SK-N-SH (cell line): ENCODE results near the gene TEAD4. TPM values are rescaled to one million over a fixed set of nuclear protein-coding genes. Genes with fewer than 3 reads are reported as not detected.

Experiments
- CTCF ChIA-PET: fragments of 300-600, 350-600 bp; formaldehyde crosslinking; extraction: SDS; loops from one replicate; lab custom pipeline; 2021; lab: Yijun Ruan, JAX
- POLR2A ChIA-PET: fragments of 350-600 bp; sonication (Branson Sonifier 250); formaldehyde crosslinking; extraction: SDS; loops from one replicate; lab custom pipeline; 2020; ENCODE audit warnings: antibody characterized with exemption, inconsistent platforms; lab: Yijun Ruan, JAX
- DNase-seq: peaks from one replicate; pipeline ENCODE4 v3.0.0; 2012
- H2AFZ ChIP-seq: fragments of 200-600 bp; sonication (generic); 2 replicates; pipeline ENCODE4 v1.8.1; 2016; ENCODE audit warnings: antibody characterized with exemption, mild to moderate bottlenecking, low read depth
- H3F3A ChIP-seq: fragments of 200-600 bp; sonication (generic); replicated peaks from 2 replicates; pipeline ENCODE3; 2016; ENCODE audit warnings: antibody characterized with exemption, mild to moderate bottlenecking; ENCODE audit not compliant: insufficient read depth
- H3K27ac ChIP-seq, 2 experiments: fragments of 200-500 bp in 1 of 2; fragments of 200-600 bp in 1 of 2; sonication (Bioruptor generic) in 1 of 2; sonication (generic), shearing (Covaris generic) in 1 of 2; 2 replicates each; pipeline versions ENCODE4 v1.5.1 to v1.6.1; 2014 to 2016; ENCODE audit warnings: low read depth in 2 of 2, inconsistent platforms in 1 of 2, low read length in 1 of 2, mild to moderate bottlenecking in 1 of 2, mixed read lengths in 1 of 2
- H3K27me3 ChIP-seq: fragments of 200-600 bp; sonication (generic), shearing (Covaris generic); 2 replicates; pipeline ENCODE4 v1.6.1; 2016; ENCODE audit warnings: mixed run types; ENCODE audit not compliant: insufficient read depth
- H3K36me3 ChIP-seq, 2 experiments: fragments of 200-500 bp in 1 of 2; fragments of 200-600 bp in 1 of 2; sonication (Bioruptor generic) in 1 of 2; sonication (generic) in 1 of 2; replicated peaks in 1 of 2; 2 replicates each; pipeline versions ENCODE3 to v1.5.1; 2014 to 2016; ENCODE audit warnings: low read length in 1 of 2, mild to moderate bottlenecking in 1 of 2; ENCODE audit not compliant: insufficient read depth in 2 of 2, control insufficient read depth in 1 of 2
- H3K4me1 ChIP-seq, 2 experiments: fragments of 200-500 bp in 1 of 2; fragments of 200-600 bp in 1 of 2; sonication (Bioruptor generic) in 1 of 2; sonication (generic), shearing (Covaris generic) in 1 of 2; 2 replicates each; pipeline versions ENCODE4 v1.5.1 to v1.6.1; 2014 to 2016; ENCODE audit warnings: low read depth in 1 of 2, low read length in 1 of 2, mixed run types in 1 of 2; ENCODE audit not compliant: insufficient read depth in 2 of 2, control insufficient read depth in 1 of 2
- H3K4me2 ChIP-seq: fragments of 200-600 bp; sonication (generic), shearing (Covaris generic); 2 replicates; pipeline ENCODE4 v1.6.1; 2017; ENCODE audit warnings: mixed run types
- H3K4me3 ChIP-seq, 2 experiments: fragments of 200-500 bp in 1 of 2; fragments of 200-600 bp in 1 of 2; sonication (Bioruptor generic) in 1 of 2; sonication (generic), shearing (Covaris generic) in 1 of 2; 2 replicates each; pipeline versions ENCODE4 v1.5.1 to v1.8.1; 2014 to 2016; ENCODE audit warnings: low read depth in 2 of 2, inconsistent platforms in 1 of 2, low read length in 1 of 2, mild to moderate bottlenecking in 1 of 2, mixed read lengths in 1 of 2, moderate library complexity in 1 of 2
- H3K79me2 ChIP-seq: fragments of 200-600 bp; sonication (generic); 2 replicates; pipeline ENCODE4 v1.8.1; 2017; ENCODE audit warnings: mild to moderate bottlenecking; ENCODE audit not compliant: insufficient read depth
- H3K9ac ChIP-seq: fragments of 200-600 bp; sonication (generic); 2 replicates; pipeline ENCODE4 v1.6.1; 2017; ENCODE audit warnings: mixed run types
- H3K9me2 ChIP-seq: fragments of 200-600 bp; sonication (generic); 2 replicates; pipeline ENCODE4 v1.6.1; 2017; ENCODE audit warnings: mixed run types
- H3K9me3 ChIP-seq: fragments of 200-600 bp; sonication (generic); 2 replicates; pipeline ENCODE4 v1.6.1; 2017; ENCODE audit warnings: mixed run types, mild to moderate bottlenecking, moderate library complexity
- H4K20me1 ChIP-seq: fragments of 200-600 bp; sonication (generic); 2 replicates; pipeline ENCODE4 v1.6.1; 2017; ENCODE audit warnings: mild to moderate bottlenecking, mixed run types; ENCODE audit not compliant: insufficient read depth
- ELF1 ChIP-seq: IDR thresholded peaks from 2 replicates; pipeline ENCODE4 v1.4.0; 2012
- EP300 ChIP-seq, 2 experiments: IDR thresholded peaks; 2 replicates each; pipeline versions ENCODE4 v1.4.0 to v1.6.1; 2012; ENCODE audit warnings: borderline replicate concordance in 1 of 2, low read depth in 1 of 2, low read length in 1 of 2
- EZH2phosphoT487 ChIP-seq: fragments of 200-600 bp; sonication (generic); IDR thresholded peaks from 2 replicates; pipeline ENCODE4 v1.6.1; 2017; ENCODE audit warnings: low read depth, mixed run types, mild to moderate bottlenecking, antibody characterized with exemption, moderate library complexity, borderline replicate concordance
- FOSL2 ChIP-seq: IDR thresholded peaks from 2 replicates; pipeline ENCODE4 v1.4.0; 2012; ENCODE audit warnings: low read depth, mild to moderate bottlenecking, moderate library complexity, borderline replicate concordance
- GATA2 ChIP-seq: sonication (generic); formaldehyde crosslinking; IDR thresholded peaks from 2 replicates; pipeline ENCODE4 v1.5.0; 2020; ENCODE audit warnings: mild to moderate bottlenecking, missing genetic modification reagents
- NFIC ChIP-seq: IDR thresholded peaks from 2 replicates; pipeline ENCODE4 v1.4.0; 2012; ENCODE audit warnings: borderline replicate concordance
- NRF1 ChIP-seq: IDR thresholded peaks from 2 replicates; pipeline ENCODE4 v1.6.1; 2012; ENCODE audit warnings: low read depth, mild to moderate bottlenecking, low read length
- RCOR1 ChIP-seq: fragments of 150-350 bp; IDR thresholded peaks from 2 replicates; pipeline ENCODE4 v1.6.1; 2017; ENCODE audit warnings: antibody characterized with exemption, low read length
- RFX5 ChIP-seq: IDR thresholded peaks from 2 replicates; pipeline ENCODE4 v1.6.1; 2012; ENCODE audit warnings: mild to moderate bottlenecking, improper control_type of control experiment, low read length
- TAF1 ChIP-seq: IDR thresholded peaks from 2 replicates; pipeline ENCODE4 v1.6.1; 2012; ENCODE audit warnings: low read depth, mild to moderate bottlenecking, low read length, moderate library complexity, borderline replicate concordance
- TCF12 ChIP-seq: IDR thresholded peaks from 2 replicates; pipeline ENCODE4 v1.4.0; 2012
- TEAD4 ChIP-seq: IDR thresholded peaks from 2 replicates; pipeline ENCODE4 v1.4.0; 2012; ENCODE audit warnings: mild to moderate bottlenecking, borderline replicate concordance; ENCODE audit not compliant: insufficient read depth
- WGBS: methylation state at CpG from one replicate; pipeline ENCODE4 v1.1.6; 2017; ENCODE audit warnings: low lambda C conversion rate; 5-methylcytosine and 5-hydroxymethylcytosine counted together
- polyA plus RNA-seq, 3 experiments: library from polyadenylated mRNA; depleted of rRNA; stranded (reverse); fragments of >200 nt; gene quantifications; 2 replicates each; pipeline ENCODE4 v1.2.3, GENCODE V29; 2012
- TF ChIP-seq, protein P1 (sequence below): IDR thresholded peaks from 2 replicates; pipeline ENCODE4 v1.4.0; 2012; ENCODE audit warnings: low read depth, borderline replicate concordance
- TF ChIP-seq, protein P2 (sequence below): fragments of 200-600 bp; sonication (generic); IDR thresholded peaks from 2 replicates; pipeline ENCODE4 v1.6.1; 2017; ENCODE audit warnings: antibody characterized with exemption, mild to moderate bottlenecking, moderate library complexity

TEAD4 gene
- polyA plus RNA-seq, 1 of the 3 experiments (the other 2 are of a cell fraction): 27.1 TPM

DNA sequence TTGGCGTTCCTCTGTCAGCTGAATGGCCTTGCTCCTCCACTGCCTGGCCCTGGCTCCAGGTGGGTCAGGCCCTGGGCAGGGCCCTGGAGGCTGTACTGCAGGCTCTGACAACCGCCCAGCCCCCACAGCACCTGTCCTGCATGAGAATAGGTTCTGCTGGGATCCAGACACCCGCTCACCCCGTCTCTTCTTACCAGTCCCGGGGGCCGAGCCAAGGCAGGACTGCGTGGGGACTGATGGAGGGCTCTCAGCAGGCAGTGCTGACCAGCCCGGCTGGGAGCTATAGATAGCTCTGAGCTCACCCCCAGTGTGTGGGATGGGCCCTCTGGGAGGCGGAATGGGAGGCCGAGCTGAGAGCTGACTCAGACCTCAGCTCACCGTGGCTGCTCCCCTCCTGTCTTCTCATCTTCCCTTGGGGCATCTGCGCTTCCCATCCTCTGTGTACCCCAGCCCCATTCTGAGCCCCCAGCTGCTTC lies 39.6 kb downstream of the TEAD4 start (continued):
- TF ChIP-seq EZH2phosphoT487: no peak

DNA sequence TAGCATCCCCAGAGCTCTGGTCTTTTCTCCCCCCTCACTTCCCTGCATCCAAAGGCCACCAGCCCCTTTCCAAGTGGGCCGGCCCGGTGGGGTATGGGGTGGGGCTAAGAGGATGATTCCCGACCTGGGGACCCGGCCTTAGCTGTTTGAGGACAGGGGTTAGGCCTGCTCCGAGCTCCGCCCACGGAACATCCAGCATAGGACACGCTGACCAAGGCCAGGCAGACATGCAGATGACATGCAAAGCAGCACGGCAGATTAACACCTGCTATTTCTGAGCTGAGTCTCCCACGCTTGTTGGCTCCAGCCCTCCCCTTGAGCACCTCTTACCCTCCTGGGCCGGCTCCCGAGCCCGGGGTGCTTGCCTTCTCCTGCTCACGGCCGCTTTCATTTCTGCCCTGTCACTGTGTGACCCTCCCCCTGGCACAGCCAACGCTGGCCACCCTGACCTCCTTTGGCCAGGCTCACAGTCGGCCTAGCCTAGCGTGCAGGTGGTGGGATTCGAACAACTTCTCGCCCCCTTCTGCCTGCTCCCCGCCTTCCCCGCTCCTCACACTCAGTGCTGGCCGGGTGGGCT lies 40.2 kb downstream of the TEAD4 start:
- H3K4me2 ChIP-seq: peak overlapping the region; percentile 60
- no peak for DNase-seq
- no peaks in the 10 kb centered on the region for H3K9me3 ChIP-seq
- TF ChIP-seq, protein P1, sequence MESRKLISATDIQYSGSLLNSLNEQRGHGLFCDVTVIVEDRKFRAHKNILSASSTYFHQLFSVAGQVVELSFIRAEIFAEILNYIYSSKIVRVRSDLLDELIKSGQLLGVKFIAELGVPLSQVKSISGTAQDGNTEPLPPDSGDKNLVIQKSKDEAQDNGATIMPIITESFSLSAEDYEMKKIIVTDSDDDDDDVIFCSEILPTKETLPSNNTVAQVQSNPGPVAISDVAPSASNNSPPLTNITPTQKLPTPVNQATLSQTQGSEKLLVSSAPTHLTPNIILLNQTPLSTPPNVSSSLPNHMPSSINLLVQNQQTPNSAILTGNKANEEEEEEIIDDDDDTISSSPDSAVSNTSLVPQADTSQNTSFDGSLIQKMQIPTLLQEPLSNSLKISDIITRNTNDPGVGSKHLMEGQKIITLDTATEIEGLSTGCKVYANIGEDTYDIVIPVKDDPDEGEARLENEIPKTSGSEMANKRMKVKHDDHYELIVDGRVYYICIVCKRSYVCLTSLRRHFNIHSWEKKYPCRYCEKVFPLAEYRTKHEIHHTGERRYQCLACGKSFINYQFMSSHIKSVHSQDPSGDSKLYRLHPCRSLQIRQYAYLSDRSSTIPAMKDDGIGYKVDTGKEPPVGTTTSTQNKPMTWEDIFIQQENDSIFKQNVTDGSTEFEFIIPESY: no peak
- TF ChIP-seq EP300 (IDR thresholded peaks at IDR 0.05; ENCODE audit: borderline replicate concordance in 1 of 2, low read depth in 1 of 2, low read length in 1 of 2) (no peak), EZH2phosphoT487 (no peak), FOSL2 (no peak), TAF1 (no peak), NFIC (no peak), NRF1 (no peak), TCF12 (no peak), RFX5 (no peak), GATA2 (CRISPR knock-in tag) (no peak), TEAD4 (no peak)
- TF ChIP-seq, all 33 proteins: peak for 0
- H4K20me1 ChIP-seq: no peaks in the 10 kb centered on the region; the same call in 1 of the 2 replicates
- H3F3A ChIP-seq: no peaks in the 10 kb centered on the region
- H3K4me3 ChIP-seq: no peak overlapping the region
- H3K9me2 ChIP-seq: no peaks in the 10 kb centered on the region
- peaks cover 5 to 11% of the 10 kb centered on the region in 2 experiments; a peak in 2 of 4 replicates for H3K4me1 ChIP-seq
- ChIA-PET POLR2A (no interaction called here), CTCF (interaction anchor here (0.9 to 1.3 kb wide), 3 partner anchors 26 to 114 kb away, joined by 3 to 5 read pairs (median 4); no protein-coding TSS in a partner anchor)
- no peaks in the 10 kb centered on the region for H3K27me3 ChIP-seq
- no peak overlapping the region for H3K9ac ChIP-seq
- no peak overlapping the region for H3K27ac ChIP-seq
- no peaks in the 10 kb centered on the region for H3K36me3 ChIP-seq
- WGBS: 97% methylated on average over 20 of the region's 23 CpGs
- no peaks in the 10 kb centered on the region for H3K79me2 ChIP-seq
- no peak overlapping the region for H2AFZ ChIP-seq

DNA sequence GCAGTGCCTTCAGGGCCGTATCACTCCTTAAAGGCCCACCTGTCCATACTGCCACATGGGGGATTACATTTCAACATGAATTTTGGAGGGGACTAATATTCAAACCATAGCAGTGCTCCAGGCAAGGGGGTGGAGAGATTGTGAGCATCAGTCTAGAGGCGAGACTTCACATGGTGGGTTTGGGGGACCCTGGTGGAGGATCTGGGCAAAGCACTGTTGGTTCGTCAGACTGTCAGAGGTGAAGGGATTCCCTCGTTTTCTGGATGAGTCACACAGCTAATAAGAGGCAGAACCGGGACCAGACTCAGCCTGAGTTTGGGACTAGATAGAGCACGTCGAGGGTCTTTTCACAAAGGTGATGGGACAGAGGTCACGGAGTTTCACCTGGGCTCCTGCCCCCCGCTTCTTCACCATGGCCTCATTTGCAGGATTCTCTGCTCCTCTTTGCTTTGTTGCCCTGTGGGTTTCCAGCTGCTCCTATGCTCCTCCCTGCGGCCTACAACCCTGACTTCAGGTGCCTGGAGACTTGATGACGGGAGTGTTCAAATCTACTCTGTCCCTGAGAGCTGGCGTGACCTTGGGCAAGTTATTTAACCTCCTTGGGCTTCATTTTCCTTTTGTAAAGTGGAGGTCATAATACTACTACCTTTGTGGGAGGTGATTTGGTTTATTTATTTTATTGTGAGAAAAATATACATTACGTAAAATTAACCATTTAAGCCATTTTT lies 41.5 kb downstream of the TEAD4 start:
- TF ChIP-seq RCOR1 (no peak), ELF1 (no peak)
- TF ChIP-seq, protein P1: no peak
- TF ChIP-seq, protein P2, sequence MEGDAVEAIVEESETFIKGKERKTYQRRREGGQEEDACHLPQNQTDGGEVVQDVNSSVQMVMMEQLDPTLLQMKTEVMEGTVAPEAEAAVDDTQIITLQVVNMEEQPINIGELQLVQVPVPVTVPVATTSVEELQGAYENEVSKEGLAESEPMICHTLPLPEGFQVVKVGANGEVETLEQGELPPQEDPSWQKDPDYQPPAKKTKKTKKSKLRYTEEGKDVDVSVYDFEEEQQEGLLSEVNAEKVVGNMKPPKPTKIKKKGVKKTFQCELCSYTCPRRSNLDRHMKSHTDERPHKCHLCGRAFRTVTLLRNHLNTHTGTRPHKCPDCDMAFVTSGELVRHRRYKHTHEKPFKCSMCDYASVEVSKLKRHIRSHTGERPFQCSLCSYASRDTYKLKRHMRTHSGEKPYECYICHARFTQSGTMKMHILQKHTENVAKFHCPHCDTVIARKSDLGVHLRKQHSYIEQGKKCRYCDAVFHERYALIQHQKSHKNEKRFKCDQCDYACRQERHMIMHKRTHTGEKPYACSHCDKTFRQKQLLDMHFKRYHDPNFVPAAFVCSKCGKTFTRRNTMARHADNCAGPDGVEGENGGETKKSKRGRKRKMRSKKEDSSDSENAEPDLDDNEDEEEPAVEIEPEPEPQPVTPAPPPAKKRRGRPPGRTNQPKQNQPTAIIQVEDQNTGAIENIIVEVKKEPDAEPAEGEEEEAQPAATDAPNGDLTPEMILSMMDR: peak; percentile 17; the same call in 1 of the 2 replicates
- WGBS: 55% methylated on average over 13 of the region's 13 CpGs
- no peak for DNase-seq
- Histone ChIP-seq H2AFZ (no peak overlapping the region), H3K4me2 (no peak overlapping the region), H3K9me2 (no peaks in the 10 kb centered on the region), H3K36me3 (no peaks in the 10 kb centered on the region), H3F3A (no peaks in the 10 kb centered on the region), H3K4me3 (no peak overlapping the region), H3K4me1 (peaks cover 5 to 20% of the 10 kb centered on the region in 2 experiments; a peak in 2 of 4 replicates), H3K27me3 (no peaks in the 10 kb centered on the region), H3K27ac (no peak overlapping the region), H3K9me3 (no peaks in the 10 kb centered on the region), H3K79me2 (no peaks in the 10 kb centered on the region), H3K9ac (no peak overlapping the region), H4K20me1 (no peaks in the 10 kb centered on the region; the same call in 1 of the 2 replicates)
- CTCF ChIA-PET: no interaction called here
- POLR2A ChIA-PET: no interaction called here
